Omental fat pad (tissue), 4 donors: ENCODE data around the gene FERMT2. TPM values are rescaled to one million over a fixed set of nuclear protein-coding genes. Genes with fewer than 3 reads are reported as not detected.
"Not testable (repeated sequence)": the region's sequence is repeated elsewhere in the genome, so short reads cannot be mapped to it uniquely, and the experiment has no call there.

ENCODE experiments used
- ATAC-seq: fragments of 150-250 bp; one replicate; pipeline ENCODE4 v1.9.1; 2016; ENCODE audit warnings: mild to moderate bottlenecking, moderate library complexity; ENCODE audit not compliant: low FRiP score
- DNase-seq: peaks from one replicate; pipeline ENCODE4 v3.0.0-alpha.2; 2019; ENCODE audit warnings: low spot score
- CTCF ChIP-seq, 3 donors: fragments of 450-650 bp; IDR thresholded peaks; one replicate each; pipeline ENCODE4 v1.5.1; 2016 to 2017; ENCODE audit warnings: antibody characterized with exemption in 3 of 3, mild to moderate bottlenecking in 3 of 3, moderate library complexity in 2 of 3
- total RNA-seq, 4 donors: library from RNA; depleted of rRNA; stranded (reverse); fragments of >200 nt; gene quantifications; one replicate each; pipeline ENCODE4 v1.1.0, GENCODE V29; 2016

FERMT2 gene
- total RNA-seq, 4 donors from 2014 or later, result 158 to 209 (median 164) TPM

GRCh38 chr14:52929192-52929807, 21.6 kb downstream of the FERMT2 start:
- DNase-seq (no peak), ATAC-seq (no peak)
- no peak for TF ChIP-seq CTCF (IDR thresholded peaks at IDR 0.05)

- DNase-seq (no peak), ATAC-seq (peak; percentile 84)
- TF ChIP-seq CTCF (IDR thresholded peaks at IDR 0.05), result no peak
These were observed 23.9 kb downstream of the FERMT2 start for GRCh38 chr14:52926953-52927352.

GRCh38 chr14:52923902-52924575, 26.8 kb downstream of the FERMT2 start:
- DNase-seq (no peak), ATAC-seq (no peak)
- no peak for TF ChIP-seq CTCF (IDR thresholded peaks at IDR 0.05)

GRCh38 chr14:52922656-52923055, 28.2 kb downstream of the FERMT2 start:
- no peak for TF ChIP-seq CTCF (IDR thresholded peaks at IDR 0.05)
- DNase-seq (no peak), ATAC-seq (no peak)

GRCh38 chr14:52922059-52922458, 28.8 kb downstream of the FERMT2 start:
- DNase-seq, result no peak
- no peak for TF ChIP-seq CTCF (IDR thresholded peaks at IDR 0.05)
- no peak for ATAC-seq

GRCh38 chr14:52920411-52920810, 30.4 kb downstream of the FERMT2 start:
- ATAC-seq, result not testable (repeated sequence)

GRCh38 chr14:52919971-52920370, 30.9 kb downstream of the FERMT2 start:
- ATAC-seq (no peak), DNase-seq (no peak)
- TF ChIP-seq CTCF (IDR thresholded peaks at IDR 0.05), result no peak

More at GRCh38 chr14:52920411-52920810, 30.4 kb downstream of the FERMT2 start:
- DNase-seq, result not testable (repeated sequence)
